IMR-90 (cell line): ENCODE measurements around the gene GPHA2. TPM values are rescaled to one million over a fixed set of nuclear protein-coding genes. Genes with fewer than 3 reads are reported as not detected.

ENCODE experiments used
- ATAC-seq: fragments of 200-7000 bp; cut with Tn5 transposase; 2 replicates; pipeline ENCODE4 v1.9.1; 2020; ENCODE audit warnings: low read depth, mild to moderate bottlenecking, moderate library complexity
- BruUV-seq: library from RNA; stranded (reverse); fragments of 400-500 nt; replicated peaks from 2 replicates; lab custom pipeline; 2021; lab: Mats Ljungman, UMichigan
- CTCF ChIA-PET: fragments of 300-600 bp; formaldehyde crosslinking; extraction: SDS; loops from one replicate; lab custom pipeline; 2021; ENCODE audit warnings: antibody characterized with exemption; lab: Yijun Ruan, JAX
- POLR2A ChIA-PET: fragments of 300-600 bp; sonication (Branson Sonifier 250); formaldehyde crosslinking; loops from one replicate; lab custom pipeline; 2022; ENCODE audit warnings: antibody characterized with exemption; ENCODE audit not compliant: unreplicated experiment; lab: Charles Lee
- DNase-seq: peaks from one replicate; pipeline ENCODE4 v3.0.0; 2013
- H2AFZ ChIP-seq: replicated peaks from 2 replicates; pipeline ENCODE3; 2013; ENCODE audit warnings: low read length, mild to moderate bottlenecking; ENCODE audit not compliant: poor library complexity
- H2AK5ac ChIP-seq: 2 replicates; pipeline ENCODE4 v1.6.1; 2013; ENCODE audit warnings: low read depth, low read length, inconsistent platforms
- H2AK9ac ChIP-seq: replicated peaks from 2 replicates; pipeline ENCODE3; 2013; ENCODE audit warnings: mild to moderate bottlenecking, low read depth, low read length, moderate library complexity; ENCODE audit not compliant: poor library complexity
- H2BK120ac ChIP-seq: 2 replicates; pipeline ENCODE4 v1.6.1; 2013; ENCODE audit warnings: low read depth, low read length, inconsistent platforms
- H2BK15ac ChIP-seq: 3 replicates; pipeline ENCODE4 v1.6.1; 2013; ENCODE audit warnings: low read depth, low read length, inconsistent platforms
- H2BK20ac ChIP-seq: 2 replicates; pipeline ENCODE4 v1.6.1; 2013; ENCODE audit warnings: low read depth, mild to moderate bottlenecking, inconsistent platforms, low read length, moderate library complexity
- H2BK5ac ChIP-seq: 2 replicates; pipeline ENCODE4 v1.6.1; 2013; ENCODE audit warnings: mild to moderate bottlenecking, low read depth, low read length, inconsistent platforms; ENCODE audit not compliant: poor library complexity, severe bottlenecking
- H3K14ac ChIP-seq: replicated peaks from 2 replicates; pipeline ENCODE4 v1.6.1; 2013; ENCODE audit warnings: low read depth, low read length, inconsistent platforms
- H3K18ac ChIP-seq: 2 replicates; pipeline ENCODE4 v1.6.1; 2013; ENCODE audit warnings: low read depth, low read length, control low read depth
- H3K23ac ChIP-seq: 2 replicates; pipeline ENCODE4 v1.6.1; 2013; ENCODE audit warnings: low read depth, low read length, inconsistent platforms
- H3K27ac ChIP-seq: 2 replicates; pipeline ENCODE4 v1.5.1; 2013; ENCODE audit warnings: mild to moderate bottlenecking, control low read depth, low read length; ENCODE audit not compliant: insufficient read depth
- H3K27me3 ChIP-seq: 2 replicates; pipeline ENCODE4 v1.6.1; 2013; ENCODE audit warnings: low read length; ENCODE audit not compliant: control insufficient read depth, insufficient read depth
- H3K36me3 ChIP-seq: 2 replicates; pipeline ENCODE4 v1.6.1; 2013; ENCODE audit warnings: low read length, mixed read lengths; ENCODE audit not compliant: control insufficient read depth, insufficient read depth
- H3K4ac ChIP-seq: 2 replicates; pipeline ENCODE4 v1.6.1; 2013; ENCODE audit warnings: low read depth, low read length, inconsistent platforms
- H3K4me1 ChIP-seq: 2 replicates; pipeline ENCODE4 v1.6.1; 2013; ENCODE audit warnings: low read length, mixed read lengths; ENCODE audit not compliant: control insufficient read depth, insufficient read depth
- H3K4me2 ChIP-seq: 2 replicates; pipeline ENCODE4 v1.6.1; 2013; ENCODE audit warnings: low read depth, mild to moderate bottlenecking, control low read depth, low read length, moderate library complexity
- H3K4me3 ChIP-seq: 2 replicates; pipeline ENCODE4 v1.5.1; 2013; ENCODE audit warnings: low read depth, mild to moderate bottlenecking, control low read depth, low read length, moderate library complexity; ENCODE audit not compliant: insufficient read depth
- H3K56ac ChIP-seq: 2 replicates; pipeline ENCODE4 v1.6.1; 2013; ENCODE audit warnings: low read length, inconsistent platforms; ENCODE audit not compliant: insufficient read depth; ENCODE audit errors: extremely low read depth
- H3K79me1 ChIP-seq, 2 experiments: 2 replicates each; pipeline ENCODE4 v1.6.1; 2013; ENCODE audit warnings: low read length in 2 of 2, inconsistent platforms in 1 of 2, low read depth in 1 of 2
- H3K9ac ChIP-seq: 2 replicates; pipeline ENCODE4 v1.6.1; 2013; ENCODE audit warnings: low read depth, low read length, control low read depth
- H3K9me1 ChIP-seq: 2 replicates; pipeline ENCODE4 v1.6.1; 2013; ENCODE audit warnings: low read length, inconsistent platforms; ENCODE audit not compliant: insufficient read depth
- H3K9me3 ChIP-seq: 2 replicates; pipeline ENCODE4 v1.6.1; 2013; ENCODE audit warnings: low read length; ENCODE audit not compliant: control insufficient read depth, insufficient read depth
- H4K20me1 ChIP-seq: 2 replicates; pipeline ENCODE4 v1.6.1; 2013; ENCODE audit warnings: low read length, inconsistent platforms; ENCODE audit not compliant: insufficient read depth
- H4K5ac ChIP-seq: 2 replicates; pipeline ENCODE4 v1.6.1; 2013; ENCODE audit warnings: mild to moderate bottlenecking, low read depth, low read length, control low read depth
- H4K8ac ChIP-seq, 2 experiments: 2 replicates each; pipeline ENCODE4 v1.6.1; 2013; ENCODE audit warnings: low read depth in 2 of 2, low read length in 2 of 2, control low read depth in 1 of 2, inconsistent platforms in 1 of 2
- H4K91ac ChIP-seq: 2 replicates; pipeline ENCODE4 v1.6.1; 2013; ENCODE audit warnings: low read depth, low read length, inconsistent platforms; ENCODE audit not compliant: insufficient read depth
- CEBPB ChIP-seq: IDR thresholded peaks from 2 replicates; pipeline ENCODE4 v1.6.1; 2012; ENCODE audit warnings: low read depth, low read length, improper control_type of control experiment
- FOS ChIP-seq: fragments of 150-350 bp; IDR thresholded peaks from 2 replicates; pipeline ENCODE4 v1.6.1; 2016; ENCODE audit warnings: low read depth, low read length
- MAZ ChIP-seq: IDR thresholded peaks from 2 replicates; pipeline ENCODE4 v1.6.1; 2012; ENCODE audit warnings: low read depth, mild to moderate bottlenecking, low read length, improper control_type of control experiment, moderate library complexity, borderline replicate concordance
- MXI1 ChIP-seq: IDR thresholded peaks from 2 replicates; pipeline ENCODE4 v1.6.1; 2012; ENCODE audit warnings: low read depth, mild to moderate bottlenecking, low read length, moderate library complexity, borderline replicate concordance
- NFE2L2 ChIP-seq: fragments of 150-350 bp; IDR thresholded peaks from 2 replicates; pipeline ENCODE4 v1.6.1; 2016; ENCODE audit warnings: low read depth, mild to moderate bottlenecking, low read length
- WGBS, 2 experiments: methylation state at CpG; one replicate each; pipeline versions ENCODE4 v1.1.5 to v1.1.7; 2013; ENCODE audit warnings: missing lambda C conversion rate in 2 of 2; ENCODE audit not compliant: insufficient read length in 1 of 2; ENCODE audit errors: extremely low coverage in 2 of 2; 5-methylcytosine and 5-hydroxymethylcytosine counted together
- dilution Hi-C: fragments of 300-500 bp; cut with HindIII; formaldehyde crosslinking; loops from one replicate; pipeline ENCODE4 v1.14.3; 2018; ENCODE audit warnings: low sequenced_read_pairs; ENCODE audit not compliant: unreplicated experiment
- in situ Hi-C: fragments of 300-500 bp; cut with MboI; formaldehyde crosslinking; loops from 3 replicates; pipeline ENCODE4 v1.14.3; 2019; ENCODE audit warnings: low sequenced_read_pairs, inconsistent platforms, mixed read lengths
- intact Hi-C: fragments of 100-400 bp; cut with micrococcal nuclease; formaldehyde crosslinking; loops from 2 replicates; pipeline ENCODE4 v1.10.0; 2022
- polyA plus RNA-seq, 3 experiments: library from polyadenylated mRNA; depleted of rRNA; stranded (reverse); fragments of >200 nt; gene quantifications; 2 replicates each; pipeline ENCODE4 v1.2.3, GENCODE V29; 2012; ENCODE audit warnings: low replicate concordance in 1 of 3
- total RNA-seq: library from RNA; depleted of rRNA; stranded (reverse); fragments of >200 nt; gene quantifications from 2 replicates; pipeline ENCODE4 v1.2.3, GENCODE V29; 2012

GPHA2 gene
- total and polyA plus RNA-seq, 2 of the 4 experiments (the other 2 are of a cell fraction), result not detected

- no peak overlapping the region for H3K4me3 ChIP-seq
- no peak overlapping the region for H3K4ac ChIP-seq
- H2BK15ac ChIP-seq, result no peak overlapping the region
- H3K23ac ChIP-seq, result no peak overlapping the region
- no peak overlapping the region for H2AFZ ChIP-seq
- peaks cover 0 to 3% of the 10 kb centered on the region in 2 experiments; a peak in 1 of 4 replicates for H3K79me1 ChIP-seq
- peaks cover 5% of the 10 kb centered on the region; the same call in 1 of the 2 replicates for H3K4me1 ChIP-seq
- DNase-seq, result no peak
- no peak overlapping the region for H2BK5ac ChIP-seq
- H3K18ac ChIP-seq, result no peak overlapping the region
- 85% methylated on average over 8 of the region's 11 CpGs; no CpG with 5 or more reads in 1 of the 2 experiments for WGBS, 2 experiments
- no peak overlapping the region for H2BK120ac ChIP-seq
- CTCF ChIA-PET, result no interaction called here
- no peak overlapping the region for H4K8ac ChIP-seq
- no peak overlapping the region for H3K4me2 ChIP-seq
- H4K91ac ChIP-seq, result no peak overlapping the region
- H3K56ac ChIP-seq, result no peak overlapping the region
- TF ChIP-seq FOS (no peak), MXI1 (no peak), CEBPB (no peak), MAZ (no peak), NFE2L2 (no peak)
- no peak overlapping the region for H3K27ac ChIP-seq
- H2AK5ac ChIP-seq, result 0 out of 2 replicates have a peak overlapping the region, but pooled peaks have one; percentile 26
- in situ Hi-C loops (loop anchor here (5.0 kb wide), 1 partner anchor 45 kb away; no protein-coding TSS in a partner anchor), dilution Hi-C loops (no loop called here), intact Hi-C loops (no loop called here)
- no peaks in the 10 kb centered on the region for H3K9me3 ChIP-seq
- no peak overlapping the region for H4K5ac ChIP-seq
- H3K36me3 ChIP-seq, result peaks cover 12% of the 10 kb centered on the region; the same call in 1 of the 2 replicates
- H3K27me3 ChIP-seq, result no peaks in the 10 kb centered on the region
- POLR2A ChIA-PET, result no interaction called here
- H4K20me1 ChIP-seq, result peaks cover 4% of the 10 kb centered on the region; the same call in 1 of the 2 replicates
- H2BK20ac ChIP-seq, result no peak overlapping the region
- ATAC-seq, result no peak
- no peak overlapping the region for H3K9ac ChIP-seq
- H3K14ac ChIP-seq, result no peak overlapping the region
- 0 out of 2 replicates have a peak, but pooled peaks cover 3% of the 10 kb centered on the region for H3K9me1 ChIP-seq
- H2AK9ac ChIP-seq, result no peak overlapping the region
- BruUV-seq, result no TSS peak
Measured at GRCh38 chr11:64892411-64892831, 43.3 kb downstream of the GPHA2 start.
